NCI-H526 (cell line): ENCODE data around the gene AP3B1.

ENCODE experiments used
- DNase-seq, 2 experiments: peaks; one replicate each; lab custom pipeline; 2025; lab: John Stamatoyannopoulos, UW

Gene AP3B1

DNA sequence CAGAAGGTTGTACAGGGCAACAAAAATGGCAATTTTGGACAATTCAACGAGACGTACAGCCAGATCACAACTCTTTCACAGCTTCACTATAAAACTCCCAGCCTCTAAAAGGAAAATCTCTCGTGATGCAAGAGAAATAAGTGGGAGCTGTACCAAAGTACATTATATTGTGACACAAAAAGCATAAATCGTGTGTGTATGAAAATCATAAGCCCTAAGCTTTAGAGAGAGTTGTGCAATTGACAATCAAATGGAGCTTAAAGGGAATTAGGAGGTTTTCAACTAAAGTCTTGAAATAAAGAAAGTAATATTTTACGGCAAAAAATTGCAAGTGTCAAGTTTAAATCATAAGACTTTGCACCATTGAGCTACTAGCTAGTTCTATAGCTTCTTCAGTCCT lies 323.6 kb downstream of the AP3B1 start:
- DNase-seq, result no peak

DNA sequence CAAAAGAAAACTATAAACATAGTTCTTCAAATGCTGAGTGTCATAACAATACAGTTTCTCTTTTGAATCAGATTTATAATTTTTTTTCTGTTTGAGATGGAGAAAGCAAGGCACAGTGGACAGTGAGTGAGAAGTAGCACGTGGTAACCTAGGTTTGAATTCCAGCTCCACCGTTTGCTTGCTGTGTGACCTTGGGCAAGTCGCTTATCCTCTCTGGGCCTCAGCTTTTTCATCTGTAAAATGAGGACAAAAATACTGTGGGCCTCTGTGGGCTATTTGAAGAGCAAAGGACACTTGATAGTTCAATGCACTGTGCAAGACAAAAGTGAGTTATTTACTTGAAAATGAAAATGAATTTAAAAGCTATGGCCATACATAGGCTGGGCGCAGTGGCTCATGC lies 330.7 kb downstream of the AP3B1 start:
- DNase-seq, result no peak

DNA sequence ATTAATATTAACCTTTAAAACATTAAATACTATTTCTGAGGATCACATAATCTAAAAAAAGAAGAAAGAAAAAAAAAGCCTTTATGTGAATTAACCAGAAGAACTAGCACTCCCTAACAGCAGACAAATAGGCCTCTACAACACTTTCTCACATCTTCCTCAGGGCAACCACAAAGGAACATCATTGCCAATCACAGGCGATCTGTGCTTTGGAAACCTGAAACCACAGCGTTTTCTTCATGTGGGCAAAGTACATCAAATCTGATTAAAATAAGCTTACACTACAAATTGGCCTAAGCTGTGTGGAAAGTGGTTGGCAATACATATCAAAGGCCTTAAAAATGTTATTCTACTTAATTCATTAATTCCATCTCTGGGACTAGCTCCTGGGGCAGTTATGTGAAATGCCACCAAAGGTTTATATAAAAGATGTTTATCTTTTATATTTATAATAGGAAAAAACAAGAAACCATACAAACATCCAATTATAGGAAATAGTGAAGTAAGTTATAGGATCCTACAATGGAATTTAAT lies 333.6 kb downstream of the AP3B1 start:
- DNase-seq, result peak in 1 of 2 experiments; percentile 29

DNA sequence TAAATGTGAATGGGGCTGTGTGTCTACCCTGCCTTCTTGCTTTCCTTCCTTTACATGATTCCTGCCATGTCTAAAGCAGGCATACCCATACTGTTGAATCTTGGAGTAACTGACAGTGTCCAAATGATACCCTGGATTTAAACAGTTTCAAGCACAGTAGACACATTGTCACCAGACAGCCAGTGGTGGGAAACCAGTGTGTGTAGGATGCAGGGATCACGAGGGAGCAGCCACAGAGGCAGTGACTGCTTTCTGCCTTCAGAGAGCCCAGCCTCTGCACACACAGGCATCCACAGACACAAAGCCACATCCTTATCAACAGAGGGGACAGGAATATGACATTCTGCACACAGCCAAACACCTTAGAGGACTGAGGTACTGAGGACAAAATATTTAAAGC lies 334.2 kb downstream of the AP3B1 start:
- no peak for DNase-seq

DNA sequence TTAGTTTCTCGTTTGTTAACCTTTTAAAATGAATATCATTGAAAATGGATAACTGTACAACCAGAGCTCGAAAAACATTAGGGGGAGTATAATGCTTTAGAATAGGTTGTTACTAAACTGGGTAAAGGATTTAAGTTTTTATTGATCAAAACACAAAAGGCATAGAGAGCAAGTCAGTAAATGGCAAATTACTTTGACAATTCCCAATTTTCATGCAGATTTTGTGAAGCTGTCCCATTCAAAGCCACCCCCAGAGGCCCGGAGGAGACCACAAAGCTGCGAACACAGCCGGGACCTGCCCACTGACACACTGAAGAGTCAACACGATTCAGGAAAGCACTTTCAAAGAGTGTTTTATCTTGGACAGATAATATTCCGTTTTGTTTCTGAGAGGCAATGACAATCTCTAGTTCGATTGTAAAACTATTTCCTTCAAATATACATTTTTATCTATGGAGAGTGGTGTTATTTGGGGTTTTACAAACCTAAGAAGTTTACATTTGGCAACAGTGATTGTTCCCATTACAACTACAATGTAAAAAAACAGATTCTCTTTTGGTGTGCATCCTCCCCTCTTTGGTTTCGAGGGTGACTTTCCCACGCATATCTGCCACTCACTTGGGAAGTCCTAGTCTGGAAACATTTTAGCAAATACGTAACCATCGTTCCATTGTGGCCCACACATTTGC lies 335.7 kb downstream of the AP3B1 start:
- no peak for DNase-seq

DNA sequence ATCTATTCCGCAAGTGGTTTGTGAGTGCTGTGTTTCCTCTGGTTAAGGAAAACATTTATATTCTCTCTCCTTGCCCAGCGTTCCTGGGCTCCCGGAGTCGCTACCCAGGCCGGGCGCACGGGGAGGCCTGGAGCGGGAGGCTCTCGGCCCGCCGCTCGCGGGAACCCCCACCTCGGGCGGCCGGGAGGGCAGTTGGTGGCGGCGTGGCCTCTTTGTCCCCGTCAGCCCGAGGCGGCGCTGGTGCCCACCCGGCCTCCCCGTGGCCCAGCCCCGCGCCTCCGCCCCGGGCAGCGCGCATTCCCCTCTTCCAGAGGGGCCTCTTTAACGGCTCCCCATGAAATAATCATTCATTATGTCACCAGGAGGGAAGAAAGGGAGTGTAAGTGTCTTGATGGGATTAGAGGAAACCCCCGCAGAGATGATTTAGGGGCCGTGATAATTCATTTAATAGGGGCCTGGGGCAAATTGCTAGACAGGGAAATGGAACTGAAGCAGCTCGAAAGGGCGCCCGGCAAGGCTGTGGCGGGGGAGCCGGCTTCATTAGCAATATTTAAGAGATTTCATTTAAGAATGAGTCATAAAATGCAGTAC lies 336.5 kb downstream of the AP3B1 start:
- no peak for DNase-seq

DNA sequence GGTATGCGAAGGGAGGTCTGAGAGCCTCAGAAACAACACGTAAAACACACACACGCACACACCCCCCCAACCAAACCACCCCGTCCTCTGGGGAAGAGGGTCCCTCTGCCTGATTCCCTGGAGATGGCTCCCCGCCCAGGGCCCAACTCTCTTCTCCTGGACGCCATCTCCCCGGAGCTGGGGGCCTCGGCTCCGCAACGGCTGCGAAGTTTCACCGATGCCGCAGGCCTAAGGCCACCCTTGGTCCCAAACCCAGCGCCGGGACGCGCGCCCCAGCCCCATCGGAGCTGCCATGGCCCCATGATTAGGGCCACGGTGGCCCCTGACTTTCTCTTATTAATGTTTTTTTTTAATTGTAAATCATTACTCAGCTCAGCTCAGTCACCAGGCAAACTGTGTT lies 337.0 kb downstream of the AP3B1 start:
- DNase-seq, result no peak

DNA sequence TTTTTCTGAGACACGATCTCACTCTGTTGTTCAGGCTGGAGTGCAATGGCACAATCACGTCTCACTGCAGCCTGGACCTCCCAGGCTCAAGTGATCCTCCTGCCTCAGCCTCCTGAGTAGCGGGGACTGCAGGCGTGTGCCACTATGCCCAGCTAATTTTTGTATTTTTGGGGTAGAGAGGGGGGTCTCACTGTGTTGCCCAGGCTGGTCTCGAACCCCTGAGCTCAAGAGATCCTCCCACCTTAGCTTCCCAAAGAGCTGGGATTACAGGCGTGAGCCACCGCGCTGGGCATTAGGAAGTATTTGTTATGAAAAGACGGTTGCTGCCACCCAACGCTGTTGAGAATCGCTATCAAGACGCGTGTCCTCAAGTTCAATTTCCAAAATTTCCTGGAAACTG lies 337.4 kb downstream of the AP3B1 start:
- no peak for DNase-seq

DNA sequence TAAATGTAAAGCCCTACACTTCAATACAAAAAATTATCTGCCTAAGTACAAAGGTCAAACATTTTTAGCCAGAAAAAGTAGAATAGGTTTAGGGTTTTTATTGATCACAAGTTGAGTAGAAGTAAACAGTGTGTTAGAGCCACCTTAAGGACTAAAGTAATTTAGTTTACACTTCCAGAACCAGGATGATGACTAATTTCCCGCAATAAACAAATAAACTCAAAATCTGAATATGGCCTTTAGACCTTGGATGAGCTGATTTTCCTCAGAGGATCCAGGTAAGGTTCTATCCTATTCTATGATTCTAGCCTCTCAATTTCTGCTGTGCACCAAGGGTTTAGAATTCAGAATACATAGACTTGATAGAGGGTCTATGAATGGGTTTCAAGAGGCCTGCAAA lies 338.9 kb downstream of the AP3B1 start:
- no peak for DNase-seq

DNA sequence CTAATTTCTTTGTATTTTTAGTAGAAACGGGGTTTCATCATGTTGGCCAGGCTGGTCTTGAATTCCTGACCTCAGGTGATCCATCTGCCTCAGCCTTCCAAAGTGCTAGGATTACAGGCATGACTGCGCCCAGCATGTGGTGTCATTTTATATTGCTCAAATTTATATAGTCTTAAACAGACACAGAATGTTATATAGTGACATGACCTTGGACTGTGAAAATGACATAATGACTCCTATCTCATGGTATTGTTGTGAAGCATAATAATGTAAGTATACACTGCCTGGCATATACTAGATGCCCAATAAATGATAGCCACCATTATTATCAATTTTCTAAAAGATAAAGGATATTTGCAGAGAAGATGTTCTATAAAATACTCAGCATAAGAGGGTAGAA lies 341.1 kb downstream of the AP3B1 start:
- no peak for DNase-seq

DNA sequence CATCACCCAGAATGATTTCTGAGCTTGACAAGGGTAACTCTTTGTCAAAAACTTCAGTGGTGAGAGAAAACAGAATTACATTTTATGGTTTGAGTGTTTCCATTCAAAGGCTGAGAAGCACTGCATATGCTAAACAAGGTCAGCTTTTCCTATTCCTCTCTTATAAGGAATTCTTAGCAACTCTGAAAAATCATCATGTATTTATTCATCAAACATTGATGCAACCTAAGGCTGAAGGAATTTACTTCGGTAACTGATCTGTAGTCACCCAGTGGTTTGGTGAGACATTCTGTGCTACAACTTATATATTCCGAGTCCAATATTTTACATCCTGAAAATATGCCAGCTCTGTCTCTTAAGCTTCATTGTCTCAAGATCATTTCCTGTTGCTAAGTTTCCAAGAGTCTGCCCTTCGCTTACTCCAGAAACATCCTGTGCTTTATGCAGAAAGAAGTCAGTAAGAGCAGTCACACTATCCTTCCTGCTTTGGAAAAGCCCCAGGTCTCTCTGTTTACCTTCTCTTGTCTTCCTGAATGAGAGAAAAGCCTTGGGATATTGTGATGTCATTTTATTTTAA lies 341.8 kb downstream of the AP3B1 start:
- DNase-seq, result no peak
